ENCODE results near the gene KIF5A. TPM values are rescaled to one million over a fixed set of nuclear protein-coding genes. Genes with fewer than 3 reads are reported as not detected.

The KIF5A gene
- total RNA-seq, 1 donor from 2014 or later: 7.9 TPM

- H3K79me2 ChIP-seq (ENCODE audit: low read depth): peaks cover 16% of the 10 kb centered on the region
- H3K27me3 ChIP-seq: peaks cover 17% of the 10 kb centered on the region
- H3K4me2 ChIP-seq: peak overlapping the region; percentile 95
- no peaks in the 10 kb centered on the region for H3K36me3 ChIP-seq
- no peak overlapping the region for H3K9ac ChIP-seq
- no peak for DNase-seq (ENCODE audit: low spot score)
- H3K9me3 ChIP-seq (ENCODE audit: low read depth): no peaks in the 10 kb centered on the region
- no peak overlapping the region for H3K27ac ChIP-seq
- H2AFZ ChIP-seq (replicated peaks): no peak overlapping the region
- Mint-ChIP-seq H3K27me3 (ENCODE audit: insufficient read depth, low read depth) (peaks cover 9% of the 10 kb centered on the region), H3K4me3 (peak overlapping the region; percentile 91), H3K36me3 (peaks cover 19% of the 10 kb centered on the region), H3K9me3 (no peaks in the 10 kb centered on the region), H3K27ac (no peak overlapping the region), H3K4me1 (peaks cover 30% of the 10 kb centered on the region)
- peak overlapping the region; percentile 98 for H3K4me3 ChIP-seq
- TF ChIP-seq, protein P1, sequence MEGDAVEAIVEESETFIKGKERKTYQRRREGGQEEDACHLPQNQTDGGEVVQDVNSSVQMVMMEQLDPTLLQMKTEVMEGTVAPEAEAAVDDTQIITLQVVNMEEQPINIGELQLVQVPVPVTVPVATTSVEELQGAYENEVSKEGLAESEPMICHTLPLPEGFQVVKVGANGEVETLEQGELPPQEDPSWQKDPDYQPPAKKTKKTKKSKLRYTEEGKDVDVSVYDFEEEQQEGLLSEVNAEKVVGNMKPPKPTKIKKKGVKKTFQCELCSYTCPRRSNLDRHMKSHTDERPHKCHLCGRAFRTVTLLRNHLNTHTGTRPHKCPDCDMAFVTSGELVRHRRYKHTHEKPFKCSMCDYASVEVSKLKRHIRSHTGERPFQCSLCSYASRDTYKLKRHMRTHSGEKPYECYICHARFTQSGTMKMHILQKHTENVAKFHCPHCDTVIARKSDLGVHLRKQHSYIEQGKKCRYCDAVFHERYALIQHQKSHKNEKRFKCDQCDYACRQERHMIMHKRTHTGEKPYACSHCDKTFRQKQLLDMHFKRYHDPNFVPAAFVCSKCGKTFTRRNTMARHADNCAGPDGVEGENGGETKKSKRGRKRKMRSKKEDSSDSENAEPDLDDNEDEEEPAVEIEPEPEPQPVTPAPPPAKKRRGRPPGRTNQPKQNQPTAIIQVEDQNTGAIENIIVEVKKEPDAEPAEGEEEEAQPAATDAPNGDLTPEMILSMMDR (IDR thresholded peaks at IDR 0.05): no peak
- TF ChIP-seq EZH2 (IDR thresholded peaks at IDR 0.05) (no peak), EZH2phosphoT487 (IDR thresholded peaks at IDR 0.05) (no peak)
- H4K20me1 ChIP-seq (ENCODE audit: low read depth): peaks cover 13% of the 10 kb centered on the region
- H3F3A ChIP-seq (ENCODE audit: low read depth): peaks cover 40% of the 10 kb centered on the region
- H3K4me1 ChIP-seq: peaks cover 29% of the 10 kb centered on the region
Observed at GRCh38 chr12:57605811-57606311, 56.0 kb downstream of the KIF5A start.

DNA sequence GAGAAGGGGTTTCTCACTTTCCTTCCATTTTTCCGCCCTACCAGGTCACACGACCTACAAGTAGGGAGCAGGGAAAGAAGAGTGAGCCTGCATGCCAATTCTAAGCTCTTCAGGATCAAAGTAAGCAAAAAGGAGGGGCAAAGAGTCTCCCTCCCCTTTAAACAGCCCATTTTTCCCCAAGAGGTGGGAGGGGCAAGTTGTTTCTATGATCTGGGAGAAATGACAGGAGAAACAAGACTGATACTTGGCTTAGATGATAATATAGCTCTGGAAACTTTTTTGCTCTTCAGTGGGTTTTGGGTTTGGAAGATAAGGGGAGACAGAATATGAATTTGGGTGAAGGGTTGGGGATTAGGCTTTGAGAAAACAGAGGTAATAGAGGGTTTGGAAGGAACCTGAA, 56.6 kb downstream of the KIF5A start:
- Histone ChIP-seq H3K4me3 (no peak overlapping the region), H3K4me2 (no peak overlapping the region), H2AFZ (replicated peaks) (no peak overlapping the region), H3K79me2 (ENCODE audit: low read depth) (peaks cover 16% of the 10 kb centered on the region), H3K9ac (no peak overlapping the region), H3K27ac (no peak overlapping the region), H3F3A (ENCODE audit: low read depth) (peaks cover 42% of the 10 kb centered on the region), H3K27me3 (peaks cover 20% of the 10 kb centered on the region), H4K20me1 (ENCODE audit: low read depth) (peaks cover 13% of the 10 kb centered on the region), H3K36me3 (no peaks in the 10 kb centered on the region), H3K9me3 (ENCODE audit: low read depth) (no peaks in the 10 kb centered on the region), H3K4me1 (peaks cover 29% of the 10 kb centered on the region)
- Mint-ChIP-seq H3K4me3 (peak overlapping the region; percentile 62), H3K9me3 (no peaks in the 10 kb centered on the region), H3K4me1 (peaks cover 31% of the 10 kb centered on the region), H3K27ac (no peak overlapping the region), H3K27me3 (ENCODE audit: insufficient read depth, low read depth) (peaks cover 9% of the 10 kb centered on the region), H3K36me3 (peaks cover 18% of the 10 kb centered on the region)
- DNase-seq (ENCODE audit: low spot score): no peak
- TF ChIP-seq, protein P1 (IDR thresholded peaks at IDR 0.05): no peak
- TF ChIP-seq EZH2phosphoT487 (IDR thresholded peaks at IDR 0.05) (no peak), EZH2 (IDR thresholded peaks at IDR 0.05) (no peak)

DNA sequence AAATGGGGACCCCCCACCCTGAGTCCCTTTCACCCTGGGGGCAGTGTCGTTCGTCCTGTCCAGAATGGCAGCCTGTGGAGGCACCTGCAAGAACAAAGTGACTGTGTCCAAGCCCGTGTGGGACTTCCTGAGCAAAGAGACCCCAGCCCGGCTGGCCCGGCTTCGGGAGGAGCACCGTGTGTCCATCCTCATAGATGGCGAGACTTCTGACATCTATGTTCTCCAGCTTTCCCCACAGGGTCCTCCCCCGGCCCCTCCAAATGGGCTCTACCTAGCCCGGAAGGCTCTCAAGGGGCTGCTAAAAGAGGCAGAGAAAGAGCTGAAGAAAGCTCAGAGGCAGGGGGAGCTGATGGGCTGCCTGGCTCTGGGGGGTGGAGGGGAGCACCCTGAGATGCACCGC, 57.0 kb downstream of the KIF5A start:
- H3K36me3 ChIP-seq: no peaks in the 10 kb centered on the region
- H3K4me3 ChIP-seq: no peak overlapping the region
- H3K27me3 Mint-ChIP-seq (ENCODE audit: insufficient read depth, low read depth): peaks cover 10% of the 10 kb centered on the region
- peaks cover 13% of the 10 kb centered on the region for H4K20me1 ChIP-seq (ENCODE audit: low read depth)
- H3F3A ChIP-seq (ENCODE audit: low read depth): peaks cover 42% of the 10 kb centered on the region
- peaks cover 22% of the 10 kb centered on the region for H3K27me3 ChIP-seq
- no peak overlapping the region for H3K9ac ChIP-seq
- no peaks in the 10 kb centered on the region for H3K9me3 Mint-ChIP-seq
- no peaks in the 10 kb centered on the region for H3K9me3 ChIP-seq (ENCODE audit: low read depth)
- H3K4me1 ChIP-seq: peaks cover 29% of the 10 kb centered on the region
- no peak overlapping the region for H3K27ac ChIP-seq
- peaks cover 32% of the 10 kb centered on the region for H3K4me1 Mint-ChIP-seq
- TF ChIP-seq EZH2phosphoT487 (IDR thresholded peaks at IDR 0.05) (no peak), EZH2 (IDR thresholded peaks at IDR 0.05) (no peak)
- TF ChIP-seq, protein P1 (IDR thresholded peaks at IDR 0.05): no peak
- H3K79me2 ChIP-seq (ENCODE audit: low read depth): peaks cover 16% of the 10 kb centered on the region
- H3K27ac Mint-ChIP-seq: no peak overlapping the region
- no peak overlapping the region for H3K4me2 ChIP-seq
- peaks cover 14% of the 10 kb centered on the region for H3K36me3 Mint-ChIP-seq
- H2AFZ ChIP-seq (replicated peaks): no peak overlapping the region
- no peak for DNase-seq (ENCODE audit: low spot score)
- H3K4me3 Mint-ChIP-seq: no peak overlapping the region

Measured in neural progenitor cell (in vitro differentiated cells).